Endothelial cell of umbilical vein (primary cell): ENCODE data around the gene HMGA1.

Experiments
- EZH2 ChIP-seq: IDR thresholded peaks from 2 replicates; pipeline ENCODE4 v1.6.1; 2012; ENCODE audit warnings: borderline replicate concordance, low read depth, mild to moderate bottlenecking, moderate library complexity, low read length, inconsistent platforms; ENCODE audit not compliant: severe bottlenecking
- GATA2 ChIP-seq: IDR thresholded peaks from 2 replicates; pipeline ENCODE4 v1.7.0; 2011; ENCODE audit warnings: low read depth, mild to moderate bottlenecking, moderate library complexity, mixed read lengths, low read length; ENCODE audit not compliant: insufficient read length, insufficient read depth
- MYC ChIP-seq: IDR thresholded peaks from one replicate; pipeline ENCODE4 v1.6.1; 2011; ENCODE audit warnings: mild to moderate bottlenecking, low read depth, low read length
- POLR2A ChIP-seq: IDR thresholded peaks from 2 replicates; pipeline ENCODE4 v1.6.1; 2012; ENCODE audit warnings: low read depth, mild to moderate bottlenecking, control low read depth, low read length
- POLR2AphosphoS5 ChIP-seq: IDR thresholded peaks from 2 replicates; pipeline ENCODE4 v1.6.1; 2012; ENCODE audit warnings: low read depth, mild to moderate bottlenecking, control low read depth, low read length, moderate library complexity; ENCODE audit not compliant: insufficient read depth
- TF ChIP-seq, protein P1 (sequence below), 2 donors: IDR thresholded peaks; 1 replicate in 1 of 2; 2 replicates in 1 of 2; pipeline ENCODE4 v1.5.1; 2011; ENCODE audit warnings: low read length in 2 of 2, mild to moderate bottlenecking in 2 of 2, moderate library complexity in 2 of 2, control low read depth in 1 of 2, inconsistent platforms in 1 of 2, low read depth in 1 of 2; ENCODE audit not compliant: insufficient read depth in 1 of 2; ENCODE audit errors: extremely low read depth in 1 of 2

DNA sequence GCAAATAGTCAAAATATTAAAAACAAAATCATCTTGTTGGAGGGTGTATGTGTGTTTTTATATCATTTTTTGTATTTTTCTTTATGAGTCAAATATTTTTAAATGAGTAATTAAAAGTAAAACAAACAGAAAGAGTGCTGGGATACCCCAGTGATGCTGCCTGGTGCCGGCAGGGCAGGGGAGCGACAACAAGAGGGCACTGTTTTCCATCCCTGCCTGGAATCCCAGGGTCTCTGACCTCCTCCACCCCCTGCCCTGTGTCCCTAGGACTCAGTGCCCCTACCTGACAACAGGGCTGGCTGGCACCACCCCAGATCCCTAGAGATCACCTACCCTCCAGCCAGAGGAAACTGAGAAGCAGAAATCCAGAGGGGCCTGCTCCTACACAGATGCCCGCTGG, 41.9 kb upstream of the HMGA1 start:
- TF ChIP-seq, protein P1, sequence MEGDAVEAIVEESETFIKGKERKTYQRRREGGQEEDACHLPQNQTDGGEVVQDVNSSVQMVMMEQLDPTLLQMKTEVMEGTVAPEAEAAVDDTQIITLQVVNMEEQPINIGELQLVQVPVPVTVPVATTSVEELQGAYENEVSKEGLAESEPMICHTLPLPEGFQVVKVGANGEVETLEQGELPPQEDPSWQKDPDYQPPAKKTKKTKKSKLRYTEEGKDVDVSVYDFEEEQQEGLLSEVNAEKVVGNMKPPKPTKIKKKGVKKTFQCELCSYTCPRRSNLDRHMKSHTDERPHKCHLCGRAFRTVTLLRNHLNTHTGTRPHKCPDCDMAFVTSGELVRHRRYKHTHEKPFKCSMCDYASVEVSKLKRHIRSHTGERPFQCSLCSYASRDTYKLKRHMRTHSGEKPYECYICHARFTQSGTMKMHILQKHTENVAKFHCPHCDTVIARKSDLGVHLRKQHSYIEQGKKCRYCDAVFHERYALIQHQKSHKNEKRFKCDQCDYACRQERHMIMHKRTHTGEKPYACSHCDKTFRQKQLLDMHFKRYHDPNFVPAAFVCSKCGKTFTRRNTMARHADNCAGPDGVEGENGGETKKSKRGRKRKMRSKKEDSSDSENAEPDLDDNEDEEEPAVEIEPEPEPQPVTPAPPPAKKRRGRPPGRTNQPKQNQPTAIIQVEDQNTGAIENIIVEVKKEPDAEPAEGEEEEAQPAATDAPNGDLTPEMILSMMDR (IDR thresholded peaks at IDR 0.05; ENCODE audit: extremely low read depth in 1 of 2, insufficient read depth in 1 of 2, low read depth in 1 of 2, low read length in 2 of 2) = no peak
- TF ChIP-seq POLR2A = no peak
- TF ChIP-seq EZH2 = no peak
- no peak for TF ChIP-seq GATA2
- no peak for TF ChIP-seq MYC
- no peak for TF ChIP-seq POLR2AphosphoS5
